NCI-H2196 treated with DMSO at 0.1 percent for 48 hours (cell line): ENCODE data around the gene RAPGEF1.

Experiments used
- DNase-seq: peaks from one replicate; lab custom pipeline; 2025; ENCODE audit not compliant: unreplicated experiment; lab: John Stamatoyannopoulos, UW

RAPGEF1 gene

DNA sequence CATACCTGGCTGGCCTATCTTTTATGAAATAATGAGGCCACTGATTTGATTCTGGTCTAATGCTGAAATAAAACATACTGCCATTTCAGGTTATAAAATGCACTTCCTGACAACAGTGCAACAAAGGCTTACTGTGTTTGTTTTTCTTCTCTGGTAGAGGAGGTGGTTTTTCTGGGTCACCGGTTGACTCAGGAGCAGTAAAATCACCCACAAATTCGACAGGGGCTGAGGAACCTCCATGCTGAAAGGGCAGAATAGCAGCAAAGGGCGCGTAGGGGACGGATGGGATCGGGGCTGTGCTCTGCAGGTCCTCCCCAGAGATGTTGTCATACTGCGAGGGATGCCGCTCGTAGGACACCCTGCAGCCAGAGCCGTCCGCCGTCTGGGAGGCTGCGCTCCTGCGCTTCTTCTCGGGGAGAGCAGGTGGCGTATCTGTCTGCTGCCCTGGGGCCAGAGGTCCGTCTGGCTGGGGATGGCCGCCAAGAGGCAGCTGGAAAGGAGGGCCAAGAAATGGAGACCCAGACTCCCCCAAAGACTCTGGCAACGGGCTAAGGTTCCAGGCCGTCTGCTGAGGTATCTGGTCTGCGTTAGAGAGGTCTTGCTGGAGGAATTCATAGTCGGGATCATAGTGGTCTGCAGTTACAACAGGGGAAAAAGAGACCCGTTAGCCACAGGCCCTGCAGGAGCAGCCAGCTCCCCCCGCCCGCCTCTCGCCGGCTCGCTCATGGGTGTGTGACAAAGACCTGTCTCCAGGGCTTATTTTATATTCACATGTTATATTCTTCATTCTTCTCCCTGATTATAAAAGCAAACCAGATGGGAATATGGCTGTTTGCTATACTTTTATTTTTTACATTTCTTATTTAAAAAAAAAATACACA is 113.8 kb downstream of the RAPGEF1 start:
- no peak for DNase-seq

GRCh38 chr9:131625508-131625787 is 114.4 kb downstream of the RAPGEF1 start:
- DNase-seq = no peak

DNA sequence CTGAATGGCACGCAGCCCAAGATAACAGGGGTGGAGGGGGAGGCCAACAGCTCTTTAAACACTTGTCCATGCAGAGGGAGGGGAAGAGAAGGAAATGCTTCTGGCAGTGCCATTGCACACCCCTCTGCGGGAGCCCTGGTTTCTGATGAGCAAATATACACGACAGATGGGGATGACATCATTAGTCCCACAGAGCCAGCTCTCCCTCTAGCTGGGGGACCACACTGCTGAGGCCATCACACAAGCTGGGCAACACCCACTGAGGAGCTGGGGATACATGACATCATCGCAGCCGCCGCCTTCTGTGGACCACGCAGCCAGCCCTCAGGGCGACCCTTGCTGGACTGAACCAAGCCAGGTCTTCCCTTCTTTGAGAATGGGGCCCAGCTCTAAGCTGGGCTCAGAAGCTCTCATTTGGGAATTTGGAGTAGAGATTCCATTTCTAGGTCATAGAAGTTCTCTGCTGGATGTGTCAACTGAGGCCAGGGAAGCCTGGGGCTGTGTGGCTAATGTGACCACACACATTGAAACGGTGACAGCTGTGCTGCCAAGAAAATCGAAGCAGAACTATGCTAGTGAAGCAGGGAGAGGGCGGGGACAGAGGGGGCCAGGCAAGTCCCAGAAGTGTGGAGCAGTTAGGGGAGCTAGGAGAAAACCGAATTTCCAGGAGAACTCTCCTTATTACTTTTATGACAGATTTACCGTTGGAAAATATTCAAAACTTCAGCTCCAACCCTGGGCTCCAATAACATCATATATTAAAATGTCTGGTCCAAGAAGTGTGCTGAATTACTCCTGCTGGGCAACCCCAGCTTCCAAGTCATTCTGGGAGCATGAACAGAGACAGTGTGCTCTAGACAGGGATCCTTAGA is 115.0 kb downstream of the RAPGEF1 start:
- no peak for DNase-seq

GRCh38 chr9:131623655-131624330 is 116.1 kb downstream of the RAPGEF1 start:
- DNase-seq = no peak

- DNase-seq = no peak
These were observed 117.4 kb downstream of the RAPGEF1 start for GRCh38 chr9:131622523-131622922.

DNA sequence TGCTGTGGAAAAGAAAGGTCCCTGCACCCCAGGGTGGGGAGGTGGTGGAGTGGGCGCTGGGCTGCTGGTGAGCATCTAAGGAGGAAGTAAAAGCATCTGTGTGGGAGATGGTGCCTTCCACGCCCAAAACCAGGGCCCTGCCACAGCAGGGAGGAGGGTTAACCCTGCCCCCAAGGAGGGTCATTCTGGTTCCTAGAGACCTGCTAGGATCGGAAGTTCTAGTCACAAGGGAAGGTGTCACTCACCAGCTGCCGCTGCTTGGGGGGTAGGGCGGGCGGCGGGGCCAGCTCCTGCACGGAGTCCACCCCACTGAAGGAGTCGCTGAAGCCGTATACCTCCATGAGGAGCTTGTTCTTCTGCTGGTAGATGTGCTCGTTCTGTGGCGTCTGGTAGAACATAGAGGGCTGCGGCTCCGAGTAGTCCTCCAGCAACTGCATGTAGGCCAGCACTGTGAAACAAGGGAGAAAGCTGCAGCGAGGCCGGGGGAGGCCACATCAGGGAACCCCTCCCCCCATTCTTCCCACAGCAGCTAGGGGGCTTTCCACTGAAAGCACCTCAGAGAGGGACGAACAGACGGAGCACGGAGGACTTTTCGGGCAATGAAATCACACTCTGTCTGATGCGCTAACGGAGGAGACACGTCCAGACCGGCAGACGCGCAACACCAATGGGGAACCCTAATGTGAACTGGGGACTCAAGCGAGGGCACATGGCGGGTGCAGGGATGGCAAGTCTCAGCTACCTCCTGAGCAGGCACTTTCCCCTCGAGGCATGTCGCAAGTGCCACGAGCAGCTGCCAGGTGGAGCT is 118.1 kb downstream of the RAPGEF1 start:
- DNase-seq = no peak

DNA sequence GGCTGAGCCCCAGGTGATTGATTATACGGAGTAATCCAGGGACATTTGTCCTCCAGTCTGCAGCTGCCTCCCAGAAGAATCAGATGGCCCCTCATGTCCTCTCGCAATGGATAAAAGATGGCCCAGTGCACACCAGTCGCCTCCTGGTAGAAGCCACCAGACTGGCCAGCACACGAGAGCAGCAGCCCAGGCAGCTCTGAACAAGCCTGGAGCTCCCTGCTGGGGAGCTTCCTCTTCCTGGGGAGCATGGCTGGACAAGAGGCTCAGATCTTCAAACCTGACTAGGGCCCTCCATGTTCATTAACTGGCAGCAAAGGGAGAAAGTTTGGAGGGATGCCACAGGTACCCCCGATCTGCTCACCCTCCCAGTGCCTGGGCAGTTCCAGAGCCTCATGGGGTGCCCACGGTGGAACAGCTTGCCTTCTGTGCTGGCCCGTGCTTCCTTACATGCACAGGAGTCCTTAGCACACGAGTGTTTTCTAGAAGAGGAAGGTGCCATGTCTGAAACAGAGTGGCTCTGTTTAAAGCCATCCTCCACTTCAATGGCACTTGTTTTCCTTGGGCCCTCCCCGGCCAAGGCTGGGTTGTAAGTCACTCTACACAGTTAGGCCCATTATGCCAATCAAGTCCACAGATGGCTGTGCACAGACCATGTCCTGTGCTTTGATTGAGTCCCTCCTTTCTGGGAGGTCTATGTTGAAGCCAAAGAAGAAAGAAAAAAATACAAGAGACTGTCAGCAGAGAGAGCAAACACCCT is 118.9 kb downstream of the RAPGEF1 start:
- DNase-seq = no peak

DNA sequence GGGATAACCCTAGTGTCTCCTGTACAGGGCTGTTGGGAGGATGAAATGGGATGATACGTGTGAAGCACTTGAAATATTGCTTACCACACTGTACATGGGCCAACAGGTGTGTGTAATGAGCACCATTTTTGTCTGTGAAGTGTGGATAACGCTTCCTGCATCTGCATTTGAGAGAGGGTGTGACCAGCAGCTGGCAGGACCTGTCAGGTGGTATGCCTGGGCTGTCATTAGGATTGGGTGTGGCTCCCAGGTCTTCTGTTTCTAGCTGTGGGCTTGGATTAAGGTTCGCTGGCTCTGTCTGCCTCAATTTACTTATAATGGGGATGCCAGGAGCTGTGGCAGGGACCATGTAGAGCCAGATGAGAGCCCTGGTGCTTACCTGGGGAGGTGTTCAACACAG is 120.2 kb downstream of the RAPGEF1 start:
- no peak for DNase-seq

DNA sequence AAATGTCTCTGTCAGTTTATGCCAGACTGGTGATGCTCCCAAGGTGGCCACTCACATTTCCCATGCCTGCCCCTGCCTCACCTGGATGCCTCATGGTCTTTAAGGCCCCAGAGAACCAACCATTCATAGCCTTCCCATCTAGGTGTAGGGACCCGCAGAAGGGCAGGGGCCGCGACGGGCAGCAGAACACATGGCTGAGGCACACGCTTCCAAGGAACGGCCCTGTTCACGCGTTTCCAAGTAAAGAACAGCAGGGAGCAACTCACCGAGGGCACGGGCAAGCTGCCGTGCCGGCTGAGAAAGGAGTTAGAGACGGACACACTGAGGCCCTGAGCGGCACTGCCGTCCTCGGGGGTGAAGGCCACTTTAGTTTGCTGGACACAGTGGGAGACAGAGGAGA is 121.1 kb downstream of the RAPGEF1 start:
- no peak for DNase-seq

GRCh38 chr9:131618071-131618479 is 121.8 kb downstream of the RAPGEF1 start:
- no peak for DNase-seq

DNA sequence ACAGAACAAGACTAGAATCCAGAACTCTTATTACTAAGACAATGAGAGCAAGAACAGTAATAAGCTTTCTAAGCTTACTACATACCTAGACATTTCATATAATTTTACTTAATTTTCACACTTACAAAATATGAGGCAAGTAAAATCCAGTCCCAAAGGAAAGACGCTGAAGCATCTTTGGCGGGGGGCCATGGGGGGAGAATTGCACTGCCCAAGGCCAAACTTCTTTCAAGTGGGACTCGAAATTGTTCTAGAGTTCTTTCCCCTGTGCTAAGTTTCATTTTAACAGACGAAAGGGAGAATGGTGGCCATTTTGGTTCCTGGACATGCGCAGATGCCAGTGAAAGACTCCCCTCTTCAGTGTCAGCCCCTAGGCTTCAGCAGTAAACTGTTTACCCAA is 122.3 kb downstream of the RAPGEF1 start:
- DNase-seq = no peak

DNA sequence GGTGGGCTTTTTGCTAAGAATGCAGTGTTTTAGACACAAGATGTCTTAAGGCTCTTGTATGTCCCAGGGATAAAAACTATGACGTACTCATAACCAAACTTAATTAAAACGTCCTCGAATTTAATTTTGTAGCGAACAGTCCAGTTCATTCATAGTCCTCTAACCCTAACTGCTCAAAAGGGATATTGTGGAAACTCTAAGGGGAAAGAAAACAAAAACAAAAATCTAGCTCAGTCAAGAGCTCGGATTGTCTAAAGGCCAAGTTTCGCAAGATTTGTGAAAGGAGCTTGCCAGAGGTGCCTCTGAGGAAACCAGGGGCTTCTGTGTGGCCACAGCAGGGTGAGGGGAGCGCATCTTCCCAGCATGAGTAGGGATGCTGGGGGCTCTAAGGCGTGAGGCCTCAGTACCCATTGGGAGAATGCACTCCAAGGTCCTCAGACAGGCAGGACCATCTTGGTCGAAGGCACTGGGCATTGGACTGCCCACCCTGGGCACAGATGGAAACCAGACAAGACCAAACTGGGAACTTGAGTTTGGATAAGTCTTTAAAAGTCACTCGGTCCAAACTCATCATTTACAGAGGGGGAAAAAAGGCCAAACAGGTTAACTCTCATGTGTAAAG is 122.8 kb downstream of the RAPGEF1 start:
- no peak for DNase-seq

- no peak for DNase-seq
These were observed 125.4 kb downstream of the RAPGEF1 start for GRCh38 chr9:131614340-131614915.

GRCh38 chr9:131613921-131614320 is 126.0 kb downstream of the RAPGEF1 start:
- DNase-seq = no peak

- DNase-seq = no peak
These were observed 127.0 kb downstream of the RAPGEF1 start for GRCh38 chr9:131612851-131613250.

- DNase-seq = no peak
These were observed 128.1 kb downstream of the RAPGEF1 start for GRCh38 chr9:131611586-131612315.

DNA sequence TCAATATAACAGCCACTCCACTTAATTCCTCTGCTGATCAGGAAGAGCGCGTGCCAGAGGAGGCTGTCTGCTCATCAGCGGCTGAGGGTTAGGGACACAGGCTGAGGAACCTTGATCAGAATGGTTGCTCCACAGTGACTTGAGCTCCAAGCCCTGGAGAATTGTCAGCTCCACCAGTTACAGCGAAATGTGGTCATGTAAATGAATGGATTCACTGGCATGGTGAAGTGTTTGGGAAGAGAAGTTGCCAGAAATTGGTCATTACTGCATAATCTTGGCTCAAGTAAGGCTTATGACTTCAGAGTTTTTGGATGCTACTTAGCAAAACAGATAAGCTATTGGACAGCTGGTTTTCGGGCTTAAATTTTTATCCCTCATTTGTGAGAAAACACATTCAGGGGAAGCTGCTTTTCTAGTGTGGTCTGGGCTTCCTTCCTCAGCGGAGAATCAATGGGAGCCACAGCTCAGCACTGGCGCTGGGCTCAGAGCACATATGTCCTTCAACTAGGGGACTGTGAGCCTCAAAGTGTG is 129.6 kb downstream of the RAPGEF1 start:
- no peak for DNase-seq

DNA sequence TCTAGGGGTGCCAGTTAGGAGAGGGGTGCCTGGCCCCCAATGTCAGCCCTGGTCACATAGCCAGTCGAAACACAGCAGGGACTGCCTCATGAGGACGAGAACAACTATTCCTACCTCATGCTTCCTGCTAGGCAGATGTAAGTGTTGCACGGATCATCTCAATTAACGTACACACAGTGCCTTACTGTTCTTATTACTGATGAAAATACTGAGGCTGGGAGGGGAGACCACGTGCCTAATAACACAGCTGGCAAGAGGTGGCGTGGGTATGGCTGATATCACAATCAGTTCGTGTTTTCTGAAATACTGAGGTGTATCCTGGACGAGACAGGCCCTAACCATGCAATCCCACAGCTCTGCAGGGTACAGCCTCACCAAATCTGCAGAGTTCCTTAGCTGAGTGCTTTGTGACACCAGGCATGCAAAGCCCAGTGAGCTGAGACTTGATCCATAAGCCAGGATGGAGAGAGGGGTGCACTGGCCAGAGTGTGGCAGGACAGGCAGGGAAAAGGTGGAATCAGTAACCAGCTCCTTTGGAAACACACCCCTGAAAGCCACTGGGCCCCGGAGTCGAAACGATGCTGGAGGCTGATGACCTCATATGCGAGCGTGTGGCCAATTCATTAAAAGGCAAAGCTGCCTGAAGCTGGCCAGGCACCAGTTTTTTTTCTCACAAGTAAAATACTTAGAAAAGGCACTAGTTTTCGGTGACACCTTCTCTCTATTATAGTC is 130.6 kb downstream of the RAPGEF1 start:
- DNase-seq = no peak
